ENCODE data around the gene AGPAT1.
A peak's percentile ranks its signal among the peaks of the same experiment; 100 is the strongest.
"Not testable (repeated sequence)": the region's sequence is repeated elsewhere in the genome, so short reads cannot be mapped to it uniquely, and the experiment has no call there.

The AGPAT1 gene

GRCh38 chr6:32146687-32147086, 29.2 kb downstream of the AGPAT1 start:
- DNase-seq: no peak

GRCh38 chr6:32146287-32146686, 29.6 kb downstream of the AGPAT1 start:
- no peak for DNase-seq

- not testable (repeated sequence) for DNase-seq
Observed at GRCh38 chr6:32144238-32144637, 31.6 kb downstream of the AGPAT1 start.

- DNase-seq: no peak
Observed at GRCh38 chr6:32140420-32141046, 35.4 kb downstream of the AGPAT1 start.

- DNase-seq: no peak
Observed at GRCh38 chr6:32139590-32139989, 36.3 kb downstream of the AGPAT1 start.

GRCh38 chr6:32137454-32137853, 38.4 kb downstream of the AGPAT1 start:
- DNase-seq: no peak

- no peak for DNase-seq
Observed at GRCh38 chr6:32133786-32134185, 42.1 kb downstream of the AGPAT1 start.

GRCh38 chr6:32132110-32132509, 43.8 kb downstream of the AGPAT1 start:
- DNase-seq: no peak

GRCh38 chr6:32131439-32131948, 44.4 kb downstream of the AGPAT1 start:
- DNase-seq: no peak

- no peak for DNase-seq
Observed at GRCh38 chr6:32129297-32130088, 46.4 kb downstream of the AGPAT1 start.

- DNase-seq: no peak
Observed at GRCh38 chr6:32128751-32129296, 47.1 kb downstream of the AGPAT1 start.

GRCh38 chr6:32127717-32128592, 47.9 kb downstream of the AGPAT1 start, which contains the start of gene ATF6B:
Gene ATF6B (minus strand): TSS chr6:32128246. CDS start chr6:32128207, 39 bp downstream.
- DNase-seq: peak; percentile 95

GRCh38 chr6:32127409-32127716, 48.5 kb downstream of the AGPAT1 start:
- DNase-seq: no peak

- DNase-seq: no peak
Observed at GRCh38 chr6:32126880-32127279, 49.0 kb downstream of the AGPAT1 start.

GRCh38 chr6:32123681-32124080, 52.2 kb downstream of the AGPAT1 start:
- no peak for DNase-seq

- no peak for DNase-seq
Observed at GRCh38 chr6:32120573-32121059, 55.3 kb downstream of the AGPAT1 start.

- DNase-seq: peak; percentile 64
Observed at GRCh38 chr6:32118782-32119628, 56.9 kb downstream of the AGPAT1 start.

Measured in activated CD4-positive, alpha-beta T cell treated with anti-CD3 and anti-CD28 coated beads, Interleukin-2, amount 50 U/mL, for 1 hour (primary cell).